GM12873 (cell line): ENCODE results near the gene VPS8.
A peak's percentile ranks its signal among the peaks of the same experiment; 100 is the strongest.

ENCODE experiments used
- TF ChIP-seq, protein P1 (sequence below): IDR thresholded peaks from 2 replicates; pipeline ENCODE4 v1.5.1; 2012; ENCODE audit warnings: low read depth, mild to moderate bottlenecking, moderate library complexity, low read length, control low read depth; ENCODE audit not compliant: insufficient read depth; ENCODE audit errors: missing control alignments

The VPS8 gene

DNA sequence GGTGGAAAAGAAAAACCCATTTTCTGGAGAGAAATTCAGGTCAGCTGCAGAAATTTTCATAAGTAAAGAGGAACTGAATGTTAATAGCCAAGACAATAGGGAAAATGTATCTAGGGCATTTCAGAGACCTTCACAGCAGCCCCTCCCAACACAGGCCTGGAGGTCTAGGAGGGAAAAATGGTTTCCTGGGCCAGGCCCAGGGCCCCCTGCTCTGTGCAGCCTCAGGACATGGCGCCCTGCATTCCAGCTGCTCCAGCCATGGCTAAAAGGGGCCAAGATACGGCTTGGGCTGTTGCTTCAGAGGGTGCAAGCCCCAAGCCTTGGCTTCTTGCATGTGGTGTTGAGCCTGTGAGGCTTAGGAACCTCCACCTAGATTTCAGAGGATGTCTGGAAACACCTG lies 248.7 kb downstream of the VPS8 start:
- TF ChIP-seq, protein P1, sequence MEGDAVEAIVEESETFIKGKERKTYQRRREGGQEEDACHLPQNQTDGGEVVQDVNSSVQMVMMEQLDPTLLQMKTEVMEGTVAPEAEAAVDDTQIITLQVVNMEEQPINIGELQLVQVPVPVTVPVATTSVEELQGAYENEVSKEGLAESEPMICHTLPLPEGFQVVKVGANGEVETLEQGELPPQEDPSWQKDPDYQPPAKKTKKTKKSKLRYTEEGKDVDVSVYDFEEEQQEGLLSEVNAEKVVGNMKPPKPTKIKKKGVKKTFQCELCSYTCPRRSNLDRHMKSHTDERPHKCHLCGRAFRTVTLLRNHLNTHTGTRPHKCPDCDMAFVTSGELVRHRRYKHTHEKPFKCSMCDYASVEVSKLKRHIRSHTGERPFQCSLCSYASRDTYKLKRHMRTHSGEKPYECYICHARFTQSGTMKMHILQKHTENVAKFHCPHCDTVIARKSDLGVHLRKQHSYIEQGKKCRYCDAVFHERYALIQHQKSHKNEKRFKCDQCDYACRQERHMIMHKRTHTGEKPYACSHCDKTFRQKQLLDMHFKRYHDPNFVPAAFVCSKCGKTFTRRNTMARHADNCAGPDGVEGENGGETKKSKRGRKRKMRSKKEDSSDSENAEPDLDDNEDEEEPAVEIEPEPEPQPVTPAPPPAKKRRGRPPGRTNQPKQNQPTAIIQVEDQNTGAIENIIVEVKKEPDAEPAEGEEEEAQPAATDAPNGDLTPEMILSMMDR = no peak

DNA sequence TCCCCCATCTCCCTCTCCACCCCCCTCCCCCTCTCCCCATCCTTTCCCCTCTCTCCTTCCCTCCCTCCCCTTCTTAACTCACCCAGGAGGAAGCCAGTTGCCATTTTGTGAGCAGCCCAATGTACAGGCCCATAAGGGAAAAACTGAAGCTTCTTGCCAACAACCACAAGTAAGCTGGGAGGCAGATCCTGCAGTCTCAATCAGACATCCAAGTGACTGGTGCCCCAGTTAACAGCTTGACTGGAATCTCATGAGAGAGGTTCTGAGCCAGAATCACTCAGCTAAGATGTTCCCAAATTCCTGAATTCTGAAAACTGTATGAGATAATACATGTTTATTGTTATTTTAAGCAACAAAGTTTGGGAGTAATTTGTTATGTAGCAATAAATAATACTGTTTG lies 250.2 kb downstream of the VPS8 start:
- TF ChIP-seq, protein P1 = no peak

DNA sequence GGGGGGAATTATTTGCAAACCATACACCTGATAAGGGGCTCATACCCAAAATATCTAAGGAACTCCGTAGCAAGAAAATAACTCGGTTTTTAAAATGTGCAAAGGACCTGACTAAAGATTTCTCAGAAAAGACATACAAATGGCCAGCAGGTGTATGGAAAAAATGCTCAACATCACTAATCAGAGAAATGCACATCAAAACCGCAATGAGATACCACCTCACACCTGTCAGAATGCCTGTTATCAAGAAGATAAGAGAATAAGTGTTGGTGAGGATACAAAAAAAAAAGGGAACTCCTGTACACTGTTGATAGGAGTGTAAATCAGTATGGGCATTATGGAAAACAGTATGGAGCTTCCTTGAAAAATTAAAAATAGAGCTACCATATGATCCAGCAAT lies 251.5 kb downstream of the VPS8 start:
- TF ChIP-seq, protein P1 = no peak

DNA sequence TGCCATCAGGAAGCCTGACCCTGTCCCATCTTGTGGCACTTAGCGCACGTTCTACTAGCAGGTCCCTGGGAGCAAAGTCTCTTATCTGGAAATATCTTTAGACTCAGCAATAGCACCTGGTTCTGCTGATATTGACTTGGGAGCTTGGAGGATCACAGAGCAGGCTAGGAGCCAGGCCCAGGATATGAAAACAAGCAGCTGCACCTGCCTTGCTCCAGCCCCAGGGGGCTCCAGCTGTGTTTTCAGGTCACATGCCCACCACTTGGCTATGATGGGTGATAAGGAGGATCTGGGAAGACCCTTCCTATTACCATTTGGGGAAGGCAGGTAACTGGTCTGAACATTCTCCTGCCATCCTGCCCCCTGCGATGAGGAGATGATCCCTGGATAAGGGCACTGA lies 253.1 kb downstream of the VPS8 start:
- TF ChIP-seq, protein P1 = peak; percentile 35

DNA sequence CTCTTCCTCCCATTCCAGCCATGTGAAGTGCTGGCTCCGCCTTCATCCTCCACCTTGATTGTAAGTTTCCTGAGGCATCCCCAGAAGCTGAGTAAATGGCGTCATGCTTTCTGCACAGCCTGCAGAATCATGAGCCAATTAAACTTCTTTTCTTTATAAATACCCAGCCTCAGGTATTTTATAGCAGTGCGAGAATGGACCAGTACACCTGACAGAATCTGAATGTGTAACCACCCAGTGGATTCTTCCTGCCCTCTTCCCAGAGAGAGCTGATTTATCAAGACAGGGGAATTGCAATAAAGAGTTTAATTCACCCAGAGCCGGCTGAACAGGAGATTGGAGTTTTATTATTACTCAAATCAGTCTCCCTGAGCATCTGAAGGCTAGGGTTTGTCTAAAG lies 254.3 kb downstream of the VPS8 start:
- TF ChIP-seq, protein P1 = no peak

DNA sequence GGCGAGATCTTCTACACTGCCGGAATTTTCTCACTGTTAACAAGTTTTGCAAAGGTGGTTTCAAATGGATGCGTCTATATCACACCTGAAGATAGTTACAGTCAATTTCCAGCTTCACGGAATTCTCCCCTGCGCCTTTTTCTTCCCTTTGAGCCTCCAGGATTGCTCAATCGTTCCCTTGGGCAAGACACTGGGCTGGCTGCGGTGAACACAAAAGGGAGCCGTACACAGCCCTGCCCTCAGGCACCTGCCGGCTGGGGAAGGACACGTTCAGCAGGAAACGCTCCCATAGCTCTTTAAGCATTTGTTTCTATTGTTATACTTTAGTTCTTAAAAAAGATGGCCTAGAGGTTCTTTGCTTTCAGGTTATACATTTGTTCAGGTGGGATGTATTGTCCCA lies 255.2 kb downstream of the VPS8 start:
- TF ChIP-seq, protein P1 = no peak

DNA sequence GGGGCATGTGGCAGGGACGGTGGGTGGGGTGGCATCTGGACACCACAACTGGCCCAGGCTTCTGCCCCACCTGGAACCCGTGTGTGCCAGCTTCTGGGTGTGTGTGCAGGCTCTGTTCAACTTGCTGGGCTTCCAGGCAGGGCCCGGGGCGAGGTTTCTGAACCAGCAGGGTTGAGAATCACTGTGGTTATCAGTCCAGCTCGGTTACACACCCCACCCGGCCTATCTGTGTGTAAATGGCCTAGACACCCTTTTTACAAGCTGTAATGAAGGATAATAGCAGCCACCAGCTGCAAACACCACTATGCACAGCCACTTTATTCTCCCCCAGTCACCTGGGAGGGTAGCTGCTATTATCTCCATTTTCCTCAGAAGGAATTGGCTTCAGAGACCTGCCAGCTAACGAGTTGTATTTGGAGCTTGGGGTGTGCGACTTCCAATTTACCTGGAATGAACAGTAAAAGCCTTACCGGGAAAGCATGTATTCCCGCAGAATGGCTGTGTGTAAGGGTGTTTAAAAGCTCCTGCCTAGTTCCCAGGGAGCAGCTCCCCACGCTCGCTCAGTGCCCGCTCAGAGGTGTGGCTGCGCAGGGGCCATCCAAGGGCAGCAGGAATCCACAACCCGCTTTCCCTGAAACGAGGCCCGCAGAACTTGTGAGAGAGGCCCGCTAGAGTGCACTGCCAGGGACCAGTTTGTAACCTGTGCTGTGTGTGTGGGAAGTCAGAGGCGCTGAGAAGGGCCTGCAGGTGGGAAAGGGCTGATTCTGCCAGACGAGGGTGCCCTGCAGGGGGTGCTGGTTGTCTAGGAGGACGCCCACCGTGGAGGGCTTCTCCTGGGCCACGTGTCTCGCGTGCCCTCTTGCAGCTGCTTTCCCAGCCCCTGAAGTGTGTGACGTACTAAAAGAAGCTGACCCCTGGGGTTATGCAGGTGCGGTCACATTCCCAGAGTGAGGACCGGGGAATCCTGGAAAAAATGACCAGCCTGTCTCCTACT lies 257.4 kb downstream of the VPS8 start:
- TF ChIP-seq, protein P1 = peak; percentile 22
